BLaER1 treated with 17β-estradiol and CSF1 and Interleukin-3, amounts not matched to agents 10 nM and 100 nM (cell line): ENCODE measurements around the gene C1orf210.

Experiments used
- H3K27ac ChIP-seq, 11 experiments: shearing (Covaris generic); formaldehyde crosslinking; 2 replicates each; pipeline ENCODE4 v1.8.1; 2022
- H3K27me3 ChIP-seq, 11 experiments: shearing (Covaris generic); formaldehyde crosslinking; 2 replicates each; pipeline ENCODE4 v1.8.1; 2022
- H3K36me3 ChIP-seq, 11 experiments: shearing (Covaris generic); formaldehyde crosslinking; 2 replicates each; pipeline ENCODE4 v1.8.1; 2022
- H3K4me1 ChIP-seq, 10 experiments: shearing (Covaris generic); formaldehyde crosslinking; 2 replicates each; pipeline ENCODE4 v1.8.1; 2022
- H3K4me2 ChIP-seq, 11 experiments: shearing (Covaris generic); formaldehyde crosslinking; 2 replicates each; pipeline ENCODE4 v1.8.1; 2022
- H3K4me3 ChIP-seq, 10 experiments: shearing (Covaris generic); formaldehyde crosslinking; 2 replicates each; pipeline ENCODE4 v1.8.1; 2022
- H3K9ac ChIP-seq, 11 experiments: shearing (Covaris generic); formaldehyde crosslinking; 2 replicates each; pipeline ENCODE4 v1.8.1; 2022
- H3K9me3 ChIP-seq, 11 experiments: shearing (Covaris generic); formaldehyde crosslinking; replicated peaks in 1 of 11; 2 replicates each; pipeline ENCODE4 v1.8.1; 2022
- H4K20me1 ChIP-seq, 11 experiments: shearing (Covaris generic); formaldehyde crosslinking; 2 replicates each; pipeline ENCODE4 v1.8.1; 2022
- Cebpa-rat ChIP-seq, 11 experiments: shearing (Covaris generic); IDR thresholded peaks; 2 replicates each; pipeline ENCODE4 v1.8.1; 2022

The C1orf210 gene

GRCh38 chr1:43280692-43281091 lies 4.7 kb downstream of the C1orf210 start:
- Histone ChIP-seq H3K9ac (no peak overlapping the region), H3K36me3 (no peaks in the 10 kb centered on the region), H3K27me3 (no peaks in the 10 kb centered on the region), H3K4me2 (no peak overlapping the region), H3K4me1 (peaks cover 0 to 15% (median 7%) of the 10 kb centered on the region in 10 experiments; a peak in 11 of 20 replicates), H4K20me1 (no peaks in the 10 kb centered on the region), H3K27ac (no peak overlapping the region), H3K9me3 (no peaks in the 10 kb centered on the region), H3K4me3 (no peak overlapping the region)
- no peak for TF ChIP-seq Cebpa-rat (IDR thresholded peaks at IDR 0.05)

- no peak overlapping the region for H3K4me2 ChIP-seq
- no peak overlapping the region for H3K27ac ChIP-seq
- no peaks in the 10 kb centered on the region for H3K36me3 ChIP-seq
- H3K4me1 ChIP-seq = peaks cover 3 to 15% (median 11%) of the 10 kb centered on the region in 10 experiments; a peak in 19 of 20 replicates
- no peak for TF ChIP-seq Cebpa-rat (IDR thresholded peaks at IDR 0.05)
- no peaks in the 10 kb centered on the region for H3K27me3 ChIP-seq
- no peaks in the 10 kb centered on the region for H3K9me3 ChIP-seq
- no peaks in the 10 kb centered on the region for H4K20me1 ChIP-seq
- H3K9ac ChIP-seq = no peak overlapping the region
- no peak overlapping the region for H3K4me3 ChIP-seq
Measured at GRCh38 chr1:43279666-43280065, 5.7 kb downstream of the C1orf210 start.

- Histone ChIP-seq H3K4me3 (no peak overlapping the region), H3K4me1 (peaks cover 8 to 20% (median 15%) of the 10 kb centered on the region in 10 experiments), H3K36me3 (no peaks in the 10 kb centered on the region), H3K9me3 (no peaks in the 10 kb centered on the region), H3K27me3 (no peaks in the 10 kb centered on the region), H4K20me1 (no peaks in the 10 kb centered on the region), H3K9ac (no peak overlapping the region), H3K4me2 (no peak overlapping the region), H3K27ac (no peak overlapping the region)
- TF ChIP-seq Cebpa-rat (IDR thresholded peaks at IDR 0.05) = no peak
Measured at GRCh38 chr1:43279161-43279560, 6.2 kb downstream of the C1orf210 start.

- Histone ChIP-seq H3K36me3 (no peaks in the 10 kb centered on the region; a peak in 1 of 22 replicates), H3K4me2 (no peak overlapping the region), H4K20me1 (no peaks in the 10 kb centered on the region), H3K9ac (no peak overlapping the region), H3K4me1 (peaks cover 11 to 31% (median 25%) of the 10 kb centered on the region in 10 experiments), H3K4me3 (no peak overlapping the region), H3K27ac (peak overlapping the region in 1 of 11 experiments; percentile 22; a peak in 1 of 22 replicates), H3K9me3 (peaks cover 0 to 10% (median 0%) of the 10 kb centered on the region in 11 experiments; a peak in 4 of 22 replicates), H3K27me3 (no peaks in the 10 kb centered on the region)
- no peak for TF ChIP-seq Cebpa-rat (IDR thresholded peaks at IDR 0.05)
Measured at GRCh38 chr1:43277116-43277876, 8.1 kb downstream of the C1orf210 start.

- H3K4me3 ChIP-seq = no peak overlapping the region
- no peak overlapping the region for H3K9ac ChIP-seq
- H4K20me1 ChIP-seq = no peaks in the 10 kb centered on the region
- H3K27ac ChIP-seq = peak overlapping the region in 1 of 11 experiments; percentile 82; a peak in 1 of 22 replicates
- H3K4me2 ChIP-seq = no peak overlapping the region
- H3K4me1 ChIP-seq = peaks cover 11 to 31% (median 25%) of the 10 kb centered on the region in 10 experiments
- H3K36me3 ChIP-seq = no peaks in the 10 kb centered on the region; a peak in 1 of 22 replicates
- no peaks in the 10 kb centered on the region for H3K27me3 ChIP-seq
- TF ChIP-seq Cebpa-rat (IDR thresholded peaks at IDR 0.05) = no peak
- H3K9me3 ChIP-seq = peaks cover 0 to 10% (median 0%) of the 10 kb centered on the region in 11 experiments; a peak in 4 of 22 replicates
Measured at GRCh38 chr1:43276673-43277072, 8.7 kb downstream of the C1orf210 start.

GRCh38 chr1:43275826-43276620 lies 9.4 kb downstream of the C1orf210 start:
- H3K9ac ChIP-seq = no peak overlapping the region
- peak overlapping the region in 6 of 11 experiments; percentile 80 to 92 (median 82); a peak in 11 of 22 replicates for H3K27ac ChIP-seq
- peaks cover 11 to 31% (median 25%) of the 10 kb centered on the region in 10 experiments for H3K4me1 ChIP-seq
- H3K27me3 ChIP-seq = no peaks in the 10 kb centered on the region
- peaks cover 0 to 10% (median 0%) of the 10 kb centered on the region in 11 experiments; a peak in 4 of 22 replicates for H3K9me3 ChIP-seq
- H3K36me3 ChIP-seq = no peaks in the 10 kb centered on the region; a peak in 1 of 22 replicates
- H3K4me3 ChIP-seq = no peak overlapping the region
- H4K20me1 ChIP-seq = no peaks in the 10 kb centered on the region
- peak overlapping the region in 5 of 11 experiments; percentile 73 to 88 (median 83); a peak in 5 of 22 replicates for H3K4me2 ChIP-seq
- no peak for TF ChIP-seq Cebpa-rat (IDR thresholded peaks at IDR 0.05)

- H3K36me3 ChIP-seq = no peaks in the 10 kb centered on the region; a peak in 1 of 22 replicates
- peak overlapping the region in 1 of 10 experiments; percentile 33; a peak in 2 of 20 replicates for H3K4me3 ChIP-seq
- peak overlapping the region in 10 of 11 experiments; percentile 64 to 92 (median 82); a peak in 19 of 22 replicates for H3K27ac ChIP-seq
- peaks cover 11 to 33% (median 25%) of the 10 kb centered on the region in 10 experiments for H3K4me1 ChIP-seq
- no peak for TF ChIP-seq Cebpa-rat (IDR thresholded peaks at IDR 0.05)
- peak overlapping the region in 8 of 11 experiments; percentile 22 to 74 (median 56); a peak in 13 of 22 replicates for H3K9ac ChIP-seq
- no peaks in the 10 kb centered on the region for H4K20me1 ChIP-seq
- no peaks in the 10 kb centered on the region for H3K27me3 ChIP-seq
- H3K4me2 ChIP-seq = peak overlapping the region; percentile 47 to 88 (median 75)
- peaks cover 0 to 10% (median 0%) of the 10 kb centered on the region in 11 experiments; a peak in 4 of 22 replicates for H3K9me3 ChIP-seq
Measured at GRCh38 chr1:43274804-43275180, 10.6 kb downstream of the C1orf210 start.

DNA sequence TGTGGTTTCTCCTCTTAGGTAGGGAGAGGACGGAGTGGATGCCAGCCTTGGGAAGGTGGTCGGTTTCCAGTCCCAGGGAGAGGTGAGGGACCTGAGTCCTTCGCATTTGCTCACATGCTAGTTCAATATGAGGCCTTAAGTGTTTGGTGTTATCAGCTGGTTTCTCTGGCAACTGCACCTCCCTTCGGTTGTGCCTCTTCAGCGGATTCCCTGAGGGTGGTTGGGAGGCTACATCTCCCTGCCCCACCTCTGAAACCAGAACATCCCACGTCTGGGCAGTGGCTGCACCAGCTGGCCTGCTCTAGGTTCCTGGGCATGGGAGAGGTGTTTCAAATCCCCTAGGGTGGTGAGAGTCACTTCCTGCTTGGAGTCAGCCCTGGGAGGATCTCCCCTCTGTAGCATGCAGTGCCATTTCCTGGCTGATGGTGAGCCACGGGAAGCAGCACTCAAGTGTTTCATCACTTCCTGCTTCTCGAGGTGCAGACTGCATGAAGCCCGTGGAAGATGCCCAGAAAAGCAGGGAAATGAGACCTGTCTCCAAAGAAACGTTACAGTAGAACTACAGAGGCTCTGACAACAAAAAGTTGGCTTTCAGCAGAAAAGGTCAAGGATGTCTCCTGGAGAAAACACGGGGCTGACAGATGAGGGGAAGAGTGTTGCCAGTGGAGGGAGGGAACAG lies 11.1 kb downstream of the C1orf210 start:
- H3K9me3 ChIP-seq = peaks cover 0 to 10% (median 0%) of the 10 kb centered on the region in 11 experiments; a peak in 4 of 22 replicates
- H4K20me1 ChIP-seq = no peaks in the 10 kb centered on the region
- H3K27ac ChIP-seq = peak overlapping the region; percentile 36 to 92 (median 81); a peak in 20 of 22 replicates
- H3K4me3 ChIP-seq = peak overlapping the region in 1 of 10 experiments; percentile 33; a peak in 2 of 20 replicates
- no peaks in the 10 kb centered on the region; a peak in 1 of 22 replicates for H3K36me3 ChIP-seq
- peak overlapping the region; percentile 47 to 88 (median 75) for H3K4me2 ChIP-seq
- H3K9ac ChIP-seq = peak overlapping the region in 9 of 11 experiments; percentile 28 to 74 (median 55); a peak in 15 of 22 replicates
- H3K27me3 ChIP-seq = no peaks in the 10 kb centered on the region
- TF ChIP-seq Cebpa-rat (IDR thresholded peaks at IDR 0.05) = peak in 5 of 11 experiments; percentile 43 to 78 (median 49); a peak in 6 of 22 replicates
- H3K4me1 ChIP-seq = peaks cover 11 to 38% (median 25%) of the 10 kb centered on the region in 10 experiments
